MM.1S (cell line): Measurements from ENCODE around the gene WRAP73.

ENCODE experiments used
- DNase-seq: peaks from one replicate; pipeline ENCODE4 v3.0.0-alpha.2; 2015
- H2AFZ ChIP-seq: fragments of 300-600 bp; sonication (generic); 2 replicates; pipeline ENCODE4 v1.6.0; 2016; ENCODE audit warnings: antibody characterized with exemption, low read length
- H3F3A ChIP-seq: fragments of 300-600 bp; sonication (generic); 2 replicates; pipeline ENCODE4 v1.6.1; 2016; ENCODE audit warnings: mild to moderate bottlenecking, antibody characterized with exemption, low read length, moderate library complexity, mixed read lengths; ENCODE audit not compliant: insufficient read depth
- H3K27ac ChIP-seq: fragments of 300-600 bp; sonication (generic); 2 replicates; pipeline ENCODE4 v1.5.1; 2016; ENCODE audit warnings: mild to moderate bottlenecking, low read length
- H3K27me3 ChIP-seq: fragments of 300-600 bp; sonication (generic); replicated peaks from 2 replicates; pipeline ENCODE4 v1.6.0; 2016; ENCODE audit warnings: low read length; ENCODE audit not compliant: insufficient read depth
- H3K36me3 ChIP-seq: fragments of 300-600 bp; sonication (generic); replicated peaks from 2 replicates; pipeline ENCODE4 v1.6.1; 2016; ENCODE audit warnings: mild to moderate bottlenecking, low read length, mixed read lengths; ENCODE audit not compliant: insufficient read depth
- H3K4me1 ChIP-seq: fragments of 300-600 bp; sonication (generic); 2 replicates; pipeline ENCODE4 v1.6.1; 2016; ENCODE audit warnings: low read length, mixed read lengths
- H3K4me2 ChIP-seq: fragments of 300-600 bp; sonication (generic); 2 replicates; pipeline ENCODE4 v1.6.0; 2016; ENCODE audit warnings: low read depth, low read length
- H3K4me3 ChIP-seq: fragments of 300-600 bp; sonication (generic); 2 replicates; pipeline ENCODE4 v1.5.1; 2016; ENCODE audit warnings: low read length, mixed read lengths
- H3K79me2 ChIP-seq: fragments of 300-600 bp; sonication (generic); 2 replicates; pipeline ENCODE4 v1.6.1; 2016; ENCODE audit warnings: mixed run types, low read length, mixed read lengths
- H3K9ac ChIP-seq: fragments of 300-600 bp; sonication (generic); 2 replicates; pipeline ENCODE4 v1.6.1; 2016; ENCODE audit warnings: low read length, mixed read lengths
- H3K9me2 ChIP-seq: fragments of 300-600 bp; sonication (generic); replicated peaks from 2 replicates; pipeline ENCODE4 v1.6.1; 2016; ENCODE audit warnings: mild to moderate bottlenecking, low read length, mixed read lengths; ENCODE audit not compliant: insufficient read depth
- H3K9me3 ChIP-seq: fragments of 300-600 bp; sonication (generic); replicated peaks from 2 replicates; pipeline ENCODE4 v1.6.1; 2016; ENCODE audit warnings: mild to moderate bottlenecking, low read length, mixed read lengths; ENCODE audit not compliant: insufficient read depth
- H4K20me1 ChIP-seq: fragments of 300-600 bp; sonication (generic); 2 replicates; pipeline ENCODE4 v1.6.1; 2016; ENCODE audit warnings: mild to moderate bottlenecking, low read length, moderate library complexity, mixed read lengths; ENCODE audit not compliant: insufficient read depth
- EZH2 ChIP-seq: fragments of 300-600 bp; sonication (generic); optimal IDR thresholded peaks from 2 replicates; pipeline ENCODE3; 2017; ENCODE audit warnings: low read depth, mild to moderate bottlenecking, antibody characterized with exemption, low read length, mixed read lengths
- EZH2phosphoT487 ChIP-seq: fragments of 300-600 bp; sonication (generic); IDR thresholded peaks from 2 replicates; pipeline ENCODE4 v1.6.1; 2018; ENCODE audit warnings: antibody characterized with exemption, low read length
- TF ChIP-seq, protein P1 (sequence below): fragments of 300-600 bp; sonication (generic); IDR thresholded peaks from 2 replicates; pipeline ENCODE4 v1.5.1; 2016; ENCODE audit warnings: antibody characterized with exemption, low read length, mixed read lengths

The WRAP73 gene

DNA sequence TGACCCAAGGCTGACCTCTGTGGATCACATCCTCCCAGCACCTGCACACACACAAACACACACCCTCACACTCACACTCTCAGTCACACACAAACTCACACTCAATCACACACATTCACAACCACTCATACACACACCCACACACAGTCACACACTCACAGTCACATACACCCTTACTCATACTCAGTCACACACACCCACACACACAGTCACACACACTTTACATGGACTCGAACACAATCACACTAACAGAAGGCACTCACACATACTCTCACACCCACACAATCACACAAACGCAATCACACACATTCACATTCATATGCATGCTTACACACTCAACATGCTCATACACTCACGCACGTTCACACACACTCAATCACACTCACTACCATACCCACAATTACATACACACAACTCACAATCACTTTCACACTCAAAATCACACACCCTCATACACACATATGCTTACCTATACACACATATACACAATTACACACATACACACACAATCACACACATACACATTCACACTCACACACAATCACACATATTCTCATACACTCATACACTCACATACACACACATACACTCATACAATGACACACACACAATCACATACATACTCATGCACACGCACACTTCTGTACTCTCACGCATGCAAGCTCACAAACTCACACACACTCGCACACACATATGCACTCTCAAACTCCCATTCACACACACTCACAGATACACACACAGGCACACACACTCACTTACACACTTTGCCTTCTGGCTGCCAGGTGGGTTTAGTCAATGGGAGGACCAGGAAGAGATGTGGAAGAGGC is 44.7 kb downstream of the WRAP73 start:
- Histone ChIP-seq H3K27ac (no peak overlapping the region), H3K79me2 (no peaks in the 10 kb centered on the region), H3K4me2 (no peak overlapping the region), H2AFZ (no peak overlapping the region), H3K36me3 (no peaks in the 10 kb centered on the region), H3K4me1 (no peaks in the 10 kb centered on the region), H3K4me3 (no peak overlapping the region), H3K9me2 (no peaks in the 10 kb centered on the region), H3K27me3 (peaks cover 100% of the 10 kb centered on the region), H3F3A (no peaks in the 10 kb centered on the region), H3K9ac (no peak overlapping the region), H3K9me3 (no peaks in the 10 kb centered on the region), H4K20me1 (no peaks in the 10 kb centered on the region)
- TF ChIP-seq, protein P1, sequence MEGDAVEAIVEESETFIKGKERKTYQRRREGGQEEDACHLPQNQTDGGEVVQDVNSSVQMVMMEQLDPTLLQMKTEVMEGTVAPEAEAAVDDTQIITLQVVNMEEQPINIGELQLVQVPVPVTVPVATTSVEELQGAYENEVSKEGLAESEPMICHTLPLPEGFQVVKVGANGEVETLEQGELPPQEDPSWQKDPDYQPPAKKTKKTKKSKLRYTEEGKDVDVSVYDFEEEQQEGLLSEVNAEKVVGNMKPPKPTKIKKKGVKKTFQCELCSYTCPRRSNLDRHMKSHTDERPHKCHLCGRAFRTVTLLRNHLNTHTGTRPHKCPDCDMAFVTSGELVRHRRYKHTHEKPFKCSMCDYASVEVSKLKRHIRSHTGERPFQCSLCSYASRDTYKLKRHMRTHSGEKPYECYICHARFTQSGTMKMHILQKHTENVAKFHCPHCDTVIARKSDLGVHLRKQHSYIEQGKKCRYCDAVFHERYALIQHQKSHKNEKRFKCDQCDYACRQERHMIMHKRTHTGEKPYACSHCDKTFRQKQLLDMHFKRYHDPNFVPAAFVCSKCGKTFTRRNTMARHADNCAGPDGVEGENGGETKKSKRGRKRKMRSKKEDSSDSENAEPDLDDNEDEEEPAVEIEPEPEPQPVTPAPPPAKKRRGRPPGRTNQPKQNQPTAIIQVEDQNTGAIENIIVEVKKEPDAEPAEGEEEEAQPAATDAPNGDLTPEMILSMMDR, result no peak
- no peak for DNase-seq

- Histone ChIP-seq H3K4me2 (no peak overlapping the region), H3K36me3 (no peaks in the 10 kb centered on the region), H3K79me2 (no peaks in the 10 kb centered on the region), H3K9me2 (no peaks in the 10 kb centered on the region), H3K27me3 (peaks cover 100% of the 10 kb centered on the region), H3K27ac (no peak overlapping the region), H2AFZ (no peak overlapping the region), H3K9ac (no peak overlapping the region), H3K9me3 (no peaks in the 10 kb centered on the region), H3K4me3 (no peak overlapping the region), H3F3A (no peaks in the 10 kb centered on the region), H4K20me1 (no peaks in the 10 kb centered on the region), H3K4me1 (no peaks in the 10 kb centered on the region)
- TF ChIP-seq EZH2 (no peak), EZH2phosphoT487 (no peak)
- TF ChIP-seq, protein P1, result no peak
- no peak for DNase-seq
Measured at GRCh38 chr1:3604468-3604974, 45.4 kb downstream of the WRAP73 start.

- TF ChIP-seq EZH2, result no peak
- no peak for TF ChIP-seq EZH2phosphoT487
- TF ChIP-seq, protein P1, result no peak
- no peaks in the 10 kb centered on the region for H3K36me3 ChIP-seq
- no peak overlapping the region for H3K27ac ChIP-seq
- no peaks in the 10 kb centered on the region for H3K9me3 ChIP-seq
- peaks cover 100% of the 10 kb centered on the region for H3K27me3 ChIP-seq
- no peaks in the 10 kb centered on the region for H3K4me1 ChIP-seq
- H3K4me2 ChIP-seq, result no peak overlapping the region
- no peak overlapping the region for H2AFZ ChIP-seq
- H3K9ac ChIP-seq, result no peak overlapping the region
- H4K20me1 ChIP-seq, result no peaks in the 10 kb centered on the region
- no peaks in the 10 kb centered on the region for H3K9me2 ChIP-seq
- no peak overlapping the region for H3K4me3 ChIP-seq
- H3K79me2 ChIP-seq, result no peaks in the 10 kb centered on the region
- DNase-seq, result no peak
- H3F3A ChIP-seq, result no peaks in the 10 kb centered on the region
Measured at GRCh38 chr1:3603571-3604467, 46.1 kb downstream of the WRAP73 start.
